HG03439 (cell line): ENCODE measurements around the gene CTNNA2.
"Not testable (repeated sequence)": the region's sequence is repeated elsewhere in the genome, so short reads cannot be mapped to it uniquely, and the experiment has no call there.

ENCODE experiments used
- ATAC-seq: cut with Tn5 transposase; IDR thresholded peaks from one replicate; pipeline ENCODE4 v1.9.1; 2021; ENCODE audit warnings: mild to moderate bottlenecking, moderate library complexity; ENCODE audit not compliant: unreplicated experiment

Gene CTNNA2

GRCh38 chr2:80014637-80015036 is 501.8 kb downstream of the CTNNA2 start:
- no peak for ATAC-seq

- no peak for ATAC-seq
These were observed 503.3 kb downstream of the CTNNA2 start for GRCh38 chr2:80016171-80016570.

DNA sequence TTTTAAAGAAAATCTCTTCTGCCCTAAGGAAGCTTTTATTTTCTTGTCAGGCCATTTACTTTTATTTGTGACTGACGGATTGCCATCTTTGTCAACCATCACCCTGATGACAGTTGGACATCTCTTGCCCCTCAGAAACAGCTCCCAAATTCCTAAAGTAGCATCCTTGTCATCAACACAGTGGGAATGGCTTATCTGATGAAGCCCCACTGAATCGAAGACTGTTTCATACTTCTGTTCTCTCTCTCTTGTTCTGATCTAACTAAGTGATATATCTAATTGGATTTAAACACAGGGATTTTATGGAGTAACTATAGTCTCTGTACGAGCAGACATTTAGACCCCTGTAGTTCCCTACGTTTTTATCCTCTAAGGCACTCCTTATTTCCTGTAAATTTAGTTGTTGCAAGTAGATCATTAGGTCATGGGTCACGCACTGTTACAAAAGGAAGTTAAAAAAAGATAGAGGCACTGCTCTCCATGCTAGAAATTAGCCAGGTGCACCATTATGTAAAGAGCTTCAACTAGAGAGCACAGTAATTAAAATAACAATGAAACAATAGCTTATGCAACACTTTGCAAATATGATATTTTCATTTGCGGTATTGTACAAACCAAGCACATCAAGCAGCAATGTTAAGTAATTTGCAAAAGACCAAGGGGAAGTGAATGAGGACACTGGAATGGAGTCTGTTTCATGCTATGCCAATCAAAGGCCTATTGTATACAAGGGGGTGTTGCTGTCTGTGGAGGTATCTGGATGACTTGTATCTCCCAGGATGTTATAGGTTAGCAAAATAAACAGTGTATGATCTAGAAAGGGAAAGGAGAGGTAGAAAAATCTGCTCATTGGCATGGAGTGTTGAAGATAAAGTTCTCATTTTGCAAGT is 507.0 kb downstream of the CTNNA2 start:
- ATAC-seq = no peak

DNA sequence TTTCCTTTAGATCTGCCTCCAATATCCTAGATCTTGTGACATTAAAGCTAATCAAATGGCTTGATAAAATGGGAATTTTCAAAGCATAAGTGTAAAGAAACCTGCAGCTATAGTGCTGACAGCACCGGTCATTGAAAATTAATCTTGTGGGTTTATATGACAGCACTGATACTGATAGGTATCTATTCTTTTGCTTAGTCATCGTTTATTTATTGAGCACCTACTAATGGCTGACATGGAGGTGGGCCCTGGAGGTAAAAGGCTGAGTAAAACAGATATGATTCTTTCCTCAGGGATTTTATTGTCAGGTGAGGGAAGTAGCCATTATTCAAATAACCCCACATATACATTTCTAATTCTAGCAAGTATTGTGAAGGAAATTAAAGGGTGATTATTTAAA is 509.2 kb downstream of the CTNNA2 start:
- ATAC-seq = no peak

GRCh38 chr2:80026040-80026729 is 513.3 kb downstream of the CTNNA2 start:
- ATAC-seq = no peak

GRCh38 chr2:80028051-80028450 is 515.2 kb downstream of the CTNNA2 start:
- no peak for ATAC-seq

GRCh38 chr2:80028584-80028983 is 515.7 kb downstream of the CTNNA2 start:
- no peak for ATAC-seq

GRCh38 chr2:80030135-80030534 is 517.3 kb downstream of the CTNNA2 start:
- no peak for ATAC-seq

DNA sequence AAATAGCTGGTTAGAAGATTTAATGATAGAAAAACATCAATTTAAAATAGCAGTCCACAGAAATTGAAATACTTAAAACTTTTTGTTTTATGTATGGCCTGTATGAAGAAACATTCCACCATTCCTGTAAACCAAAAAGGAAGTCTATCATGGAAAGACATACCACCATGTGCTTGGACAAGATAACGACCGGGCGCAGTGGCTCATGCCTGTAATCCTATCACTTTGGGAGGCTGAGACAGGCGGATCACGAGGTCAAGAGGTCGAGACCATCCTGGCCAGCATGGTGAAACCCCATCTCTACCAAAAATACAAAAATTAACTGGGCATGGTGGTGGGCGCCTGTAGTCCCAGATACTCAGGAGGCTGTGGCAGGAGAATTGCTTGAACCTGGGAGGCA is 519.8 kb downstream of the CTNNA2 start:
- not testable (repeated sequence) for ATAC-seq

DNA sequence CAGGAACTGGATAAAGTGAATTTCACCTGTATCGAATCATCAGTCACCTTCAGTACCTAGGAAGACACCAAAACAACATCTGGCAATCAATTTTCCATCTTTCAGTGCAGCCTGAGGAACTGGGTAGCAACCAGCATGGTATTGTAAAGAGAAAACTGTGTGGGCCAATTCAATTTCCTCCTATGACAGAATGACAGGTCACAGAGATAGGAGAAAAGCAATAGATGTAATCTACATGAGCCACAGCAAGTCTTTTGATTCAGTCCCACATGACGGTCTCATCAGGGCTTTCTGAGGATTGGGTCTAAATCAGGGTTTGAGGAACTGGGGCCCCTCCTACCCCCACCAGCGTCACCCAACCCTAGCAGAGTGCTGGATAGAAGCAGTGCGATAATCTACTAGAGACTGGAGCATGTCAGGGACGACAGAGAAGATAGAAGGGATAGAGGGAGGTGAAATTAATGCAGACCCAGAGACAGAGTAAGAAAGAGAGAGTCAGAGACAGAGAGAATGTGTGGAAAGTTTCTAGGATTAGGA is 523.0 kb downstream of the CTNNA2 start:
- ATAC-seq = no peak

DNA sequence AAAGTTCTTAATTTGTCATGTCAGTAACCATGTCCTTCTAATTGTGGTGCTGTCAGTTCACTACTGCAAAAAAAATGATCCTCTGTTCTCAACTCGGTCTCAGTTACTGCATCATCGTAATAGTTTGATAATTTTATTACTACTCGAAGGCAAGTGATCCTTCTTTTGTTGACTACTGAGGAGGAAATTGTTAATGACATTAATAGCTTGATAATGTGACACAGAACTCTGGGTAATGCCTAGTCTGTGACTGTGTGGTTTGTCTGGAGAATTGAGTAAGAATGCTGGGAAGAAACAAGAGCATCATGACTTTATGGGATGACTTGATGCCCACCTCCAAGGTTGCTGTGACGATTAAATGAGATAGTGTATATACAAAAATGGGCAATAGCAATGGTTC is 524.5 kb downstream of the CTNNA2 start:
- no peak for ATAC-seq

DNA sequence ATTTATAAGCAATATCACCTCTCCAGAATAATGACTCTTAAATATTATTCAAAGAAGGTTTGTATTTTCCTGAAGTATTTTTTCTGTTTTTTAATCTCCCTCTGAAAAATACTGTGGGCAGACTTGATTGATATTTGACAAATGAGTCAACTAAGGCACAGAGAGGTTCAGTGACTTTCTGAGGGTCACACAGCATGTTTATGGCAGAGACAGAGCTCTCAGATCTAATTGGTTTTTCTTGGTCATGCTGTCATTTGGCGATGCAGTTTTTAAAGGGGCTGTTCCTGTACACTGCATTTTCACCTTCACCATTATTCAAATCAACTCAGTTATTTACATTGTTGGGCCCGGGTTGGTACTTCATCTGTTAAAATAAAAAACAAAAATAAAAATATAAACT is 527.4 kb downstream of the CTNNA2 start:
- no peak for ATAC-seq

DNA sequence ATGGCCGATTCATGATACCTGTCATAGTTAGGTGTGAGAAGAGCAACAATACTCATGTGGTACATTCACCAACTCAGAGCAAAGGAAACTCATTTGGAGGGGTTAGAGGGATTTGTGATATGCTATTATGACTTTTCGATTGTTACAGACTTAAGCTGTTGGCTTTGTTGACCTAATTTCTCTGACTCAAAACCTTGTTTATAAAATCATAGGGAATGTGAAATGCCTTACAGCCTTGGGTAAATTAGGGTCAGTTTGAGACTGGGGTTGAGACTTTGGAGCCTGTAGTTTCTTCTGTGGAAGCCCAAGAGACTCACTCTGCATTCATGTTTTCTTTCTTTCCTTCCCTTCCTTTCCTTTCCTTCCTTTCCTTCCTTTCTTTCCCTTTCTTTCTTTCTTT is 529.8 kb downstream of the CTNNA2 start:
- no peak for ATAC-seq

DNA sequence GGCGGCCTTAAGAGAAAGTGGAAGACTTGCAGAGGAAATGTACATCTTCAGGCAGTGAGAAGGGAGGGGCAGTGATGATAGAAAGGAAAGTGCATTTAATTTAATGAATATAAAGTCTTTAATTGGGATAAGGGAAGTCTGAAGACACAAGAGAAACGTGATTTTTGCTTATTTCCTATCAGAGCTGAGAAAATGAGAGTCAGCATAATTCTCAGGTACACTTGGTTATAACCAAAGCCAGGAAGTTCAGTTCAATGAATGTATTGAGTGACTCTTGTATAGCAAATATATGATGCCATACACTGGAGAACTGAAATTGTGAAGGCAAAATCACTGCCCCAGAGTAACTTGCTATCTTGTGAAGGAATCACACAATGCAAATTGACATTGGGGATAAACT is 535.4 kb downstream of the CTNNA2 start:
- no peak for ATAC-seq

DNA sequence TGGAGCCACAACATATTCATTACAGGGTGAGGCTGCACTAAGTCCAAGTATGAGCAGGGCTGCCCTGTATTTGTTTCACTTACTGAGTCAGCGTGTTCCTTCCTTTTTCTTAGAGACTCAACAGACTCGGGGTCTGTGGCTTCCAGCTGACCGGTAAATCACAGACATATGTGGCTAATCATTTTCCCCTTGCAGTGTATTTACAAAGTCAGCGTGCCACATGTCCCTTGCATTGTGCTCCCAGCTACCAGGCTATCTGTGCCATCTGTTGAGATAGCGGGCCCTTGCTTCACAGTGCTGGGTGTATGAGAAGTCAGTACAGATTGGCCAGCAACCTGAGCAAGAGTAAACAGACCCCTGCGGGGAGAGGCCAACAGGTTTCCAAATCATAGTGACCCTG is 537.4 kb downstream of the CTNNA2 start:
- ATAC-seq = no peak

DNA sequence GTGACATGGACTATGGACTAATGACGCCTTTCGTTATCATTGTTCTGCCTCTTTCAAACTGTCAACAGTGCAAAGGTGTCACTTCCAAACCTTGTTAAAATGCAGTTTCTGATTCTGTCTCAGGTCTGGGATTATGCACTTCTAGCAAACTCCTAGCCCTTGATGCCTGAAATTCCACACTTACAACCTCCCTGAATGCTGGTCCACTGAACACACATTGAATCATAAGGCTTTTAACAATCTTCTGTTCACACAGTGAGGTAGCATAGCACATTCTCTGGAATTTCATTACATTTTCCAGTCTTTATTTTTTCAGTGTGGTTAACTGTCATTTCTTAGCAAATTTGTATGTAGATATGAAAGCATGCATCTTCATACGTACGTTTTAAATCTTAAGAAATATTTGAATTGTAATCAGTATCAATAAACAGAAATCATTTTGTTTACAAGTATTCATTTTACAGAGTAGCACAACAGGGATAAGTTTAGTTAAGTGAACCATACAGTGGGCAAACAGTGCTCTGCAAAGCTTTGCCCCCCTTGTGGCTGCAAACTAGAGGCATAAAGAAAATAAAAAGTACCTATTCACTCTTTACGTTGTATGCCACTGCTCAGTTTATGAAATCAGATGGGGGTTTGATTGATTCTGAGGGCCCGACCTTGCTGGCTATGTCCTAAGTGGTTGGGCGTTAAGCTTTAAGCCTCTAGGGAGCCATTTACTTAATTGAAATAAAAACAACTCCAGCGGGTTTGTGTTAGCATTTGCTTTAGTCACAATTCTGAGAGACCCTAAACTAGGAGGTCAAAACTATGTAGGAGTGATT is 540.9 kb downstream of the CTNNA2 start:
- no peak for ATAC-seq

- no peak for ATAC-seq
These were observed 541.5 kb downstream of the CTNNA2 start for GRCh38 chr2:80054346-80054675.

- ATAC-seq = no peak
These were observed 545.1 kb downstream of the CTNNA2 start for GRCh38 chr2:80057956-80058355.

GRCh38 chr2:80058562-80058961 is 545.7 kb downstream of the CTNNA2 start:
- ATAC-seq = no peak

GRCh38 chr2:80059447-80059846 is 546.6 kb downstream of the CTNNA2 start:
- no peak for ATAC-seq

DNA sequence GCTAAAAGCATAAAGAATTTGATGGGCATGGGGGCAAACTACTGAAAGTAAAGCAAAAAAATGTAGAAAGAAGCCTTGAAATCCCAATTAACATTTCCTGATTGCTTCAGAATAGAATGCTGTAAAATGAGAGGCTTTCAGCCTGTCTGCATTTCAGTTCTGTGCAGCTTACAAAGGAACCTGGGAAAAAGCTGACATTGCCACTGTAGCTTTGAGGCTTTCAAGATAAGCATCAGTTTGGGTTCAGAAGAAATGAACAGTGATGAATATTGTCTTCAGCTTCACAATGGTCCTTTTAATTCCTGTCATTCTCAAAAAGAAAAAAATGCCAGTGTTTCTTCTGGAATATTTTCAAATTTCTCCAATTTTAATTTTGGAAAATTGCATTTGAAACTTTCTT is 549.0 kb downstream of the CTNNA2 start:
- ATAC-seq = no peak
